ENCODE measurements around the gene RTL9.
"Not testable (repeated sequence)": the region's sequence is repeated elsewhere in the genome, so short reads cannot be mapped to it uniquely, and the experiment has no call there.

The RTL9 gene

GRCh38 chrX:110321081-110321480 is 37.6 kb upstream of the RTL9 start:
- no peak overlapping the region for H3K4me3 ChIP-seq (ENCODE audit: low read depth, low read length)

GRCh38 chrX:110321670-110322069 is 37.0 kb upstream of the RTL9 start:
- no peaks in the 10 kb centered on the region for H3K9me3 ChIP-seq (ENCODE audit: control insufficient read depth, insufficient read depth, low read length)
- H3K4me1 ChIP-seq (ENCODE audit: control insufficient read depth, insufficient read depth, low read length), result peaks cover 9% of the 10 kb centered on the region
- no peaks in the 10 kb centered on the region for H3K27me3 ChIP-seq (ENCODE audit: control insufficient read depth, insufficient read depth, low read length)
- no peak overlapping the region for H3K9ac ChIP-seq (ENCODE audit: low read depth, low read length)
- H3K36me3 ChIP-seq (ENCODE audit: control insufficient read depth, insufficient read depth, low read length), result no peaks in the 10 kb centered on the region
- H3K4me3 ChIP-seq (ENCODE audit: low read depth, low read length), result no peak overlapping the region

More at GRCh38 chrX:110321081-110321480, 37.6 kb upstream of the RTL9 start:
- no peaks in the 10 kb centered on the region for H3K27me3 ChIP-seq (ENCODE audit: control insufficient read depth, insufficient read depth, low read length)
- no peaks in the 10 kb centered on the region for H3K36me3 ChIP-seq (ENCODE audit: control insufficient read depth, insufficient read depth, low read length)
- H3K9ac ChIP-seq (ENCODE audit: low read depth, low read length), result no peak overlapping the region
- H3K4me1 ChIP-seq (ENCODE audit: control insufficient read depth, insufficient read depth, low read length), result peaks cover 12% of the 10 kb centered on the region
- H3K9me3 ChIP-seq (ENCODE audit: control insufficient read depth, insufficient read depth, low read length), result no peaks in the 10 kb centered on the region

- H3K36me3 ChIP-seq (ENCODE audit: control insufficient read depth, insufficient read depth, low read length), result no peaks in the 10 kb centered on the region
- peaks cover 9% of the 10 kb centered on the region for H3K4me1 ChIP-seq (ENCODE audit: control insufficient read depth, insufficient read depth, low read length)
- no peaks in the 10 kb centered on the region for H3K27me3 ChIP-seq (ENCODE audit: control insufficient read depth, insufficient read depth, low read length)
- no peak overlapping the region for H3K4me3 ChIP-seq (ENCODE audit: low read depth, low read length)
- H3K9ac ChIP-seq (ENCODE audit: low read depth, low read length), result no peak overlapping the region
- no peaks in the 10 kb centered on the region for H3K9me3 ChIP-seq (ENCODE audit: control insufficient read depth, insufficient read depth, low read length)
Observed at GRCh38 chrX:110322603-110323002, 36.0 kb upstream of the RTL9 start.

GRCh38 chrX:110326712-110327111 is 31.9 kb upstream of the RTL9 start:
- Histone ChIP-seq H3K27me3 (ENCODE audit: control insufficient read depth, insufficient read depth, low read length) (no peaks in the 10 kb centered on the region), H3K4me3 (ENCODE audit: low read depth, low read length) (no peak overlapping the region)

GRCh38 chrX:110327336-110327735 is 31.3 kb upstream of the RTL9 start:
- Histone ChIP-seq H3K4me3 (ENCODE audit: low read depth, low read length) (no peak overlapping the region), H3K27me3 (ENCODE audit: control insufficient read depth, insufficient read depth, low read length) (no peaks in the 10 kb centered on the region), H3K9ac (ENCODE audit: low read depth, low read length) (no peak overlapping the region), H3K36me3 (ENCODE audit: control insufficient read depth, insufficient read depth, low read length) (no peaks in the 10 kb centered on the region), H3K4me1 (ENCODE audit: control insufficient read depth, insufficient read depth, low read length) (no peaks in the 10 kb centered on the region), H3K9me3 (ENCODE audit: control insufficient read depth, insufficient read depth, low read length) (no peaks in the 10 kb centered on the region)

More at GRCh38 chrX:110326712-110327111, 31.9 kb upstream of the RTL9 start:
- H3K9me3 ChIP-seq (ENCODE audit: control insufficient read depth, insufficient read depth, low read length), result no peaks in the 10 kb centered on the region
- H3K36me3 ChIP-seq (ENCODE audit: control insufficient read depth, insufficient read depth, low read length), result no peaks in the 10 kb centered on the region
- H3K4me1 ChIP-seq (ENCODE audit: control insufficient read depth, insufficient read depth, low read length), result peaks cover 4% of the 10 kb centered on the region
- H3K9ac ChIP-seq (ENCODE audit: low read depth, low read length), result no peak overlapping the region

GRCh38 chrX:110328613-110329012 is 30.0 kb upstream of the RTL9 start:
- H3K27me3 ChIP-seq (ENCODE audit: control insufficient read depth, insufficient read depth, low read length); H3K4me3 ChIP-seq (ENCODE audit: low read depth, low read length); H3K4me1 ChIP-seq (ENCODE audit: control insufficient read depth, insufficient read depth, low read length); H3K9me3 ChIP-seq (ENCODE audit: control insufficient read depth, insufficient read depth, low read length); H3K36me3 ChIP-seq (ENCODE audit: control insufficient read depth, insufficient read depth, low read length); H3K9ac ChIP-seq (ENCODE audit: low read depth, low read length): not testable (repeated sequence)

GRCh38 chrX:110331444-110332030 is 27.1 kb upstream of the RTL9 start:
- Histone ChIP-seq H3K36me3 (ENCODE audit: control insufficient read depth, insufficient read depth, low read length) (no peaks in the 10 kb centered on the region), H3K4me1 (ENCODE audit: control insufficient read depth, insufficient read depth, low read length) (no peaks in the 10 kb centered on the region), H3K27me3 (ENCODE audit: control insufficient read depth, insufficient read depth, low read length) (no peaks in the 10 kb centered on the region)

GRCh38 chrX:110333458-110333857 is 25.2 kb upstream of the RTL9 start:
- H3K9ac ChIP-seq (ENCODE audit: low read depth, low read length); H3K4me1 ChIP-seq (ENCODE audit: control insufficient read depth, insufficient read depth, low read length); H3K27me3 ChIP-seq (ENCODE audit: control insufficient read depth, insufficient read depth, low read length); H3K36me3 ChIP-seq (ENCODE audit: control insufficient read depth, insufficient read depth, low read length); H3K4me3 ChIP-seq (ENCODE audit: low read depth, low read length); H3K9me3 ChIP-seq (ENCODE audit: control insufficient read depth, insufficient read depth, low read length): not testable (repeated sequence)

More at GRCh38 chrX:110331444-110332030, 27.1 kb upstream of the RTL9 start:
- Histone ChIP-seq H3K4me3 (ENCODE audit: low read depth, low read length) (no peak overlapping the region), H3K9me3 (ENCODE audit: control insufficient read depth, insufficient read depth, low read length) (no peaks in the 10 kb centered on the region), H3K9ac (ENCODE audit: low read depth, low read length) (no peak overlapping the region)

GRCh38 chrX:110338935-110339334 is 19.7 kb upstream of the RTL9 start:
- Histone ChIP-seq H3K9me3 (ENCODE audit: control insufficient read depth, insufficient read depth, low read length) (no peaks in the 10 kb centered on the region), H3K9ac (ENCODE audit: low read depth, low read length) (no peak overlapping the region), H3K27me3 (ENCODE audit: control insufficient read depth, insufficient read depth, low read length) (no peaks in the 10 kb centered on the region), H3K4me1 (ENCODE audit: control insufficient read depth, insufficient read depth, low read length) (no peaks in the 10 kb centered on the region), H3K4me3 (ENCODE audit: low read depth, low read length) (no peak overlapping the region), H3K36me3 (ENCODE audit: control insufficient read depth, insufficient read depth, low read length) (no peaks in the 10 kb centered on the region)

GRCh38 chrX:110341189-110342035 is 17.2 kb upstream of the RTL9 start:
- no peak overlapping the region for H3K9ac ChIP-seq (ENCODE audit: low read depth, low read length)
- no peaks in the 10 kb centered on the region for H3K9me3 ChIP-seq (ENCODE audit: control insufficient read depth, insufficient read depth, low read length)
- H3K36me3 ChIP-seq (ENCODE audit: control insufficient read depth, insufficient read depth, low read length), result no peaks in the 10 kb centered on the region
- no peak overlapping the region for H3K4me3 ChIP-seq (ENCODE audit: low read depth, low read length)
- H3K4me1 ChIP-seq (ENCODE audit: control insufficient read depth, insufficient read depth, low read length), result no peaks in the 10 kb centered on the region
- H3K27me3 ChIP-seq (ENCODE audit: control insufficient read depth, insufficient read depth, low read length), result no peaks in the 10 kb centered on the region

- no peaks in the 10 kb centered on the region for H3K4me1 ChIP-seq (ENCODE audit: control insufficient read depth, insufficient read depth, low read length)
Observed at GRCh38 chrX:110346681-110347080, 12.0 kb upstream of the RTL9 start.

GRCh38 chrX:110359273-110359672 is 625 bp downstream of the RTL9 start:
- no peaks in the 10 kb centered on the region for H3K4me1 ChIP-seq (ENCODE audit: control insufficient read depth, insufficient read depth, low read length)
- H3K36me3 ChIP-seq (ENCODE audit: control insufficient read depth, insufficient read depth, low read length), result no peaks in the 10 kb centered on the region
- H3K9ac ChIP-seq (ENCODE audit: low read depth, low read length), result no peak overlapping the region
- H3K4me3 ChIP-seq (ENCODE audit: low read depth, low read length), result no peak overlapping the region
- no peaks in the 10 kb centered on the region for H3K9me3 ChIP-seq (ENCODE audit: control insufficient read depth, insufficient read depth, low read length)
- H3K27me3 ChIP-seq (ENCODE audit: control insufficient read depth, insufficient read depth, low read length), result no peaks in the 10 kb centered on the region

More at GRCh38 chrX:110346681-110347080, 12.0 kb upstream of the RTL9 start:
- H3K36me3 ChIP-seq (ENCODE audit: control insufficient read depth, insufficient read depth, low read length), result no peaks in the 10 kb centered on the region
- H3K27me3 ChIP-seq (ENCODE audit: control insufficient read depth, insufficient read depth, low read length), result no peaks in the 10 kb centered on the region
- no peak overlapping the region for H3K4me3 ChIP-seq (ENCODE audit: low read depth, low read length)
- H3K9me3 ChIP-seq (ENCODE audit: control insufficient read depth, insufficient read depth, low read length), result no peaks in the 10 kb centered on the region
- no peak overlapping the region for H3K9ac ChIP-seq (ENCODE audit: low read depth, low read length)

Data from iPS-15b (cell line).